SU-DHL-6 (cell line): ENCODE measurements around the gene HOXA6.

Experiments used
- H2AFZ ChIP-seq: fragments of 200-600 bp; sonication (generic); 2 replicates; pipeline ENCODE4 v1.6.1; 2014; ENCODE audit warnings: low read depth, mild to moderate bottlenecking, moderate library complexity, mixed read lengths, antibody characterized with exemption, low read length; ENCODE audit not compliant: severe bottlenecking
- H3F3A ChIP-seq: fragments of 200-600 bp; shearing (Covaris generic); 2 replicates; pipeline ENCODE4 v1.6.0; 2016; ENCODE audit warnings: antibody characterized with exemption, mild to moderate bottlenecking; ENCODE audit not compliant: insufficient read depth
- H3K27ac ChIP-seq: fragments of 200-600 bp; sonication (generic); 2 replicates; pipeline ENCODE4 v1.5.1; 2016; ENCODE audit warnings: low read depth, mild to moderate bottlenecking, low read length, moderate library complexity, mixed read lengths
- H3K27me3 ChIP-seq: fragments of 200-600 bp; sonication (generic), shearing (Covaris generic); 2 replicates; pipeline ENCODE4 v1.6.0; 2014; ENCODE audit warnings: mild to moderate bottlenecking, low read length
- H3K36me3 ChIP-seq: fragments of 200-600 bp; sonication (generic); 2 replicates; pipeline ENCODE4 v1.6.1; 2014; ENCODE audit warnings: mild to moderate bottlenecking, low read length, mixed read lengths
- H3K4me2 ChIP-seq: fragments of 300-600, 200-600 bp; shearing (Covaris generic), sonication (generic); 2 replicates; pipeline ENCODE4 v1.6.0; 2014; ENCODE audit warnings: low read length, low read depth, mild to moderate bottlenecking; ENCODE audit not compliant: poor library complexity, severe bottlenecking
- H3K4me3 ChIP-seq: fragments of 200-600 bp; sonication (generic); 2 replicates; pipeline ENCODE4 v1.5.1; 2014; ENCODE audit warnings: antibody characterized with exemption, low read length, mild to moderate bottlenecking, mixed read lengths; ENCODE audit not compliant: insufficient read depth, poor library complexity, severe bottlenecking
- H3K79me2 ChIP-seq: fragments of 200-600 bp; sonication (generic); 2 replicates; pipeline ENCODE4 v1.6.1; 2014; ENCODE audit warnings: mild to moderate bottlenecking, low read length, moderate library complexity; ENCODE audit not compliant: insufficient read depth
- H3K9ac ChIP-seq: fragments of 200-600 bp; sonication (generic); 2 replicates; pipeline ENCODE4 v1.7.0; 2014; ENCODE audit warnings: mild to moderate bottlenecking, low read length
- H3K9me2 ChIP-seq: fragments of 200-600 bp; sonication (generic); replicated peaks from 2 replicates; pipeline ENCODE4 v1.6.1; 2014; ENCODE audit warnings: low read length; ENCODE audit not compliant: insufficient read depth
- H3K9me3 ChIP-seq: fragments of 200-600 bp; sonication (generic); 2 replicates; pipeline ENCODE4 v1.6.1; 2014; ENCODE audit warnings: low read length, mixed read lengths; ENCODE audit not compliant: insufficient read depth
- H4K20me1 ChIP-seq: fragments of 200-600 bp; sonication (generic); 2 replicates; pipeline ENCODE4 v1.6.1; 2014; ENCODE audit warnings: low read depth, mild to moderate bottlenecking, antibody characterized with exemption, low read length, moderate library complexity, mixed read lengths
- EZH2phosphoT487 ChIP-seq: fragments of 200-600 bp; sonication (generic), shearing (Covaris generic); conservative IDR thresholded peaks from 2 replicates; pipeline ENCODE4 v1.6.1; 2018; ENCODE audit warnings: mild to moderate bottlenecking, antibody characterized with exemption, low read length, moderate library complexity, mixed read lengths
- TF ChIP-seq, protein P1 (sequence below): fragments of 200-600 bp; sonication (generic); IDR thresholded peaks from one replicate; pipeline ENCODE4 v1.5.1; 2017; ENCODE audit warnings: antibody characterized with exemption, mild to moderate bottlenecking, low read length, moderate library complexity; ENCODE audit not compliant: insufficient read depth, poor library complexity, severe bottlenecking

HOXA6 gene

DNA sequence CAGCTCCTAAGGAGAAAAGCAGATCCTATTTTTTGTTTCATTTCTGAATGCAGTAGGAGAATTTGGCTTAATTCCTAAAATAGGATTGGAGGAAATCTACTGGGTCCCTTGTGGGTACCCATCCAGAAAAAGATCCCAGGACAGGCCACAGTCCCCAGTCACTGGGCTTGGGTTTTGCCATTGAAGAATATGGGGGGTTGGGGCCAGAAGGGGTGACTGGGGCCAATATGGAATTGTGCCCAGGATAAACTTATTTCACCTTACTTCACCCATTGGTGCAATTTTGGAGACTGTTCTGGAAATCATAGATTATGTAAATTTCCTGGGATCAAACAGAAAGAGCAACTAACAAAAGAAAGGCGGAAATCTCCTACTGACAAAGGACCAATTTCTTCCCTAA is 9.1 kb downstream of the HOXA6 start:
- no peak overlapping the region for H2AFZ ChIP-seq
- H3K9me2 ChIP-seq: no peaks in the 10 kb centered on the region
- H3K27ac ChIP-seq: no peak overlapping the region
- no peaks in the 10 kb centered on the region for H3F3A ChIP-seq
- H4K20me1 ChIP-seq: no peaks in the 10 kb centered on the region
- H3K9me3 ChIP-seq: no peaks in the 10 kb centered on the region
- no peak overlapping the region for H3K9ac ChIP-seq
- H3K27me3 ChIP-seq: no peaks in the 10 kb centered on the region
- no peaks in the 10 kb centered on the region for H3K36me3 ChIP-seq
- no peaks in the 10 kb centered on the region for H3K79me2 ChIP-seq
- no peak overlapping the region for H3K4me3 ChIP-seq
- H3K4me2 ChIP-seq: no peak overlapping the region
- no peak for TF ChIP-seq EZH2phosphoT487
- TF ChIP-seq, protein P1, sequence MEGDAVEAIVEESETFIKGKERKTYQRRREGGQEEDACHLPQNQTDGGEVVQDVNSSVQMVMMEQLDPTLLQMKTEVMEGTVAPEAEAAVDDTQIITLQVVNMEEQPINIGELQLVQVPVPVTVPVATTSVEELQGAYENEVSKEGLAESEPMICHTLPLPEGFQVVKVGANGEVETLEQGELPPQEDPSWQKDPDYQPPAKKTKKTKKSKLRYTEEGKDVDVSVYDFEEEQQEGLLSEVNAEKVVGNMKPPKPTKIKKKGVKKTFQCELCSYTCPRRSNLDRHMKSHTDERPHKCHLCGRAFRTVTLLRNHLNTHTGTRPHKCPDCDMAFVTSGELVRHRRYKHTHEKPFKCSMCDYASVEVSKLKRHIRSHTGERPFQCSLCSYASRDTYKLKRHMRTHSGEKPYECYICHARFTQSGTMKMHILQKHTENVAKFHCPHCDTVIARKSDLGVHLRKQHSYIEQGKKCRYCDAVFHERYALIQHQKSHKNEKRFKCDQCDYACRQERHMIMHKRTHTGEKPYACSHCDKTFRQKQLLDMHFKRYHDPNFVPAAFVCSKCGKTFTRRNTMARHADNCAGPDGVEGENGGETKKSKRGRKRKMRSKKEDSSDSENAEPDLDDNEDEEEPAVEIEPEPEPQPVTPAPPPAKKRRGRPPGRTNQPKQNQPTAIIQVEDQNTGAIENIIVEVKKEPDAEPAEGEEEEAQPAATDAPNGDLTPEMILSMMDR: no peak

DNA sequence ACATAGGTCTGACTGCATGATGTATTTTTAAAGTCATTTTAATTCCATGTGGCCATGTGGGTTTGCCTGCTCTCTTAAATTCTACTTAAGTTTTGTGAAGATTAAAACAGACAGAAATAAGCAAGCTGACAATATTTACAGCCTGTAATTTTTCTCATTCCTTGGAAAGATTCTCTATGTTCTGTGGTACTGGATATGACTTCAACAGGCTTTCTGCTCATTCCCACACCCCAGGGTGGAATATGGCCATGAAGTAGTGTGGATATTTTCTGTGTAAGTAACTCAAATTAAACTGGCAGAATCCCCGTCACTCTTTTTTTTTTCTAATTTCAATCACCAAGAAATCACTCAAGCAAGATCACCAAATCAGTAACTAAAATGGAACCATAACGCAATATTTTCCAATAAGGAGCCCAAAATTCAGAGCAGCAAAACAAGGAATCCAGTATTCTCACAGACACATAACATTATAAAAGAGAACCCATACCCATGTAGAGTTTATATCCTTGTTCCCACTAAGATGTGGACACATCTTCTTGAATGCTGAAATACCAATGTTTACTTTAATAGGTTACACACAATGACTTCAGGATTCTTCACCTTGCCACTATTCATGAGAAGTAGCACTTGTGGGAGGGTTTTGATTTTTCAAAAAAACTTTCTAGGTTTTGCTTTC is 9.8 kb downstream of the HOXA6 start:
- H3K4me3 ChIP-seq: no peak overlapping the region
- H3K27ac ChIP-seq: no peak overlapping the region
- no peak overlapping the region for H3K9ac ChIP-seq
- H3F3A ChIP-seq: no peaks in the 10 kb centered on the region; the same call in 1 of the 2 replicates
- no peak overlapping the region for H3K4me2 ChIP-seq
- H4K20me1 ChIP-seq: no peaks in the 10 kb centered on the region
- TF ChIP-seq, protein P1: no peak
- no peak for TF ChIP-seq EZH2phosphoT487
- H3K9me3 ChIP-seq: no peaks in the 10 kb centered on the region
- H3K79me2 ChIP-seq: no peaks in the 10 kb centered on the region
- H3K9me2 ChIP-seq: no peaks in the 10 kb centered on the region
- H2AFZ ChIP-seq: no peak overlapping the region
- H3K27me3 ChIP-seq: no peaks in the 10 kb centered on the region
- no peaks in the 10 kb centered on the region for H3K36me3 ChIP-seq

DNA sequence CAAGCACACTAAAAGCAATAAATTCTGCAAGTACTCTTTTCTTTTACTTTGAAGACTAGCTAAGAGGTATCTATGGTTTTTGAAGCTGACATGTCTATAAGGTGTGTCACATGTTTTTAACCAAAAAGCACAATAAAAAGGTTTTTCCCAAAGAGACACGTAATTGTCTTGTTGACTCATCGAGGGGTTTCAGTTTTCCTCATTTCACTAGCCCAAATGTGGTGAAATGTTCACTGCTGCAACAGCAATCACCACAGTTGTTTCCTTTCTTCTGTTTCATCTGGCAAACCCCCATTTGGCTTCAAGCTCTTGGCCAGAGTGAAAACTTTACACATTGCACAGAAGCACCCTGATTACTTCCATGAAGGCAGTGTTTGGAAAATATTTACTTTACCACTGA is 13.2 kb downstream of the HOXA6 start:
- Histone ChIP-seq H3K4me2 (no peak overlapping the region), H3K9ac (no peak overlapping the region), H3K36me3 (no peaks in the 10 kb centered on the region), H3K27ac (no peak overlapping the region), H3K4me3 (no peak overlapping the region), H3K79me2 (no peaks in the 10 kb centered on the region), H2AFZ (no peak overlapping the region), H3K27me3 (no peaks in the 10 kb centered on the region), H3F3A (peaks cover 7% of the 10 kb centered on the region; the same call in 1 of the 2 replicates), H3K9me2 (no peaks in the 10 kb centered on the region), H3K9me3 (no peaks in the 10 kb centered on the region), H4K20me1 (no peaks in the 10 kb centered on the region)
- TF ChIP-seq, protein P1: no peak
- TF ChIP-seq EZH2phosphoT487: no peak
